Mucosa of descending colon (tissue), 3 donors: Measurements from ENCODE around the gene SH2D7. TPM values are rescaled to one million over a fixed set of nuclear protein-coding genes. Genes with fewer than 3 reads are reported as not detected.

Experiments used
- ATAC-seq: fragments of 200-7000 bp; cut with Tn5 transposase; one replicate; pipeline ENCODE4 v1.9.1; 2020; ENCODE audit warnings: mild to moderate bottlenecking, moderate library complexity
- DNase-seq, 3 donors: peaks; one replicate each; pipeline ENCODE4 v3.0.0-alpha.2; 2020
- H3K36me3 ChIP-seq: fragments of 200-600 bp; one replicate; pipeline ENCODE4 v1.8.0; 2021; ENCODE audit warnings: low read depth, mild to moderate bottlenecking
- H3K4me1 ChIP-seq: fragments of 200-600 bp; one replicate; pipeline ENCODE4 v1.8.0; 2021; ENCODE audit warnings: low read depth, mild to moderate bottlenecking
- H3K4me3 ChIP-seq: fragments of 200-600 bp; one replicate; pipeline ENCODE4 v1.8.0; 2021; ENCODE audit warnings: mild to moderate bottlenecking
- H3K9me3 ChIP-seq: fragments of 200-600 bp; one replicate; pipeline ENCODE4 v1.8.0; 2021; ENCODE audit warnings: mild to moderate bottlenecking
- intact Hi-C, 2 donors: fragments of 100-400 bp; cut with DNase I in 1 of 2; cut with micrococcal nuclease in 1 of 2; formaldehyde crosslinking; loops; one replicate each; pipeline versions ENCODE4 v1.11.0 to v1.11.1; 2022; cut with DNase I, micrococcal nuclease
- total RNA-seq, 3 donors: library from RNA; stranded (reverse); fragmentation: NEBNext Ultra II Directional in 2 of 3; extraction: Animal tissue kit (Norgen Biotek cat#: 25700) in 2 of 3; gene quantifications; one replicate each; pipeline versions ENCODE4 v1.2.1 to v1.2.4, GENCODE V29; 2021 to 2023
- TF ChIP-seq, protein P1 (sequence below): fragments of 200-600 bp; IDR thresholded peaks from one replicate; pipeline ENCODE4 v1.8.0; 2022; ENCODE audit warnings: antibody characterized with exemption, mild to moderate bottlenecking
- donor health status: DM: no; HTN: no; CAD: no; lungs with moderate emphysema.
- donor health status: DM: no; HTN: no; CAD: no.
- donor health status: DM: no; HTN: yes; CAD: no.

Gene SH2D7
- total RNA-seq, 3 donors from 2014 or later, result 1.9 to 2.8 (median 2.2) TPM

GRCh38 chr15:78048628-78048920, 43.8 kb upstream of the SH2D7 start:
- no peaks in the 10 kb centered on the region for H3K36me3 ChIP-seq
- H3K4me3 ChIP-seq, result no peak overlapping the region
- DNase-seq (peak in 1 of 3 donors; percentile 2), ATAC-seq (no peak)
- H3K9me3 ChIP-seq, result no peaks in the 10 kb centered on the region
- TF ChIP-seq, protein P1, sequence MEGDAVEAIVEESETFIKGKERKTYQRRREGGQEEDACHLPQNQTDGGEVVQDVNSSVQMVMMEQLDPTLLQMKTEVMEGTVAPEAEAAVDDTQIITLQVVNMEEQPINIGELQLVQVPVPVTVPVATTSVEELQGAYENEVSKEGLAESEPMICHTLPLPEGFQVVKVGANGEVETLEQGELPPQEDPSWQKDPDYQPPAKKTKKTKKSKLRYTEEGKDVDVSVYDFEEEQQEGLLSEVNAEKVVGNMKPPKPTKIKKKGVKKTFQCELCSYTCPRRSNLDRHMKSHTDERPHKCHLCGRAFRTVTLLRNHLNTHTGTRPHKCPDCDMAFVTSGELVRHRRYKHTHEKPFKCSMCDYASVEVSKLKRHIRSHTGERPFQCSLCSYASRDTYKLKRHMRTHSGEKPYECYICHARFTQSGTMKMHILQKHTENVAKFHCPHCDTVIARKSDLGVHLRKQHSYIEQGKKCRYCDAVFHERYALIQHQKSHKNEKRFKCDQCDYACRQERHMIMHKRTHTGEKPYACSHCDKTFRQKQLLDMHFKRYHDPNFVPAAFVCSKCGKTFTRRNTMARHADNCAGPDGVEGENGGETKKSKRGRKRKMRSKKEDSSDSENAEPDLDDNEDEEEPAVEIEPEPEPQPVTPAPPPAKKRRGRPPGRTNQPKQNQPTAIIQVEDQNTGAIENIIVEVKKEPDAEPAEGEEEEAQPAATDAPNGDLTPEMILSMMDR, result no peak
- H3K4me1 ChIP-seq, result peaks cover 86% of the 10 kb centered on the region
- intact Hi-C loops, result no loop called here

- DNase-seq (peak in 1 of 3 donors; percentile 55), ATAC-seq (peak; percentile 54)
- Histone ChIP-seq H3K36me3 (no peaks in the 10 kb centered on the region), H3K4me1 (peaks cover 77% of the 10 kb centered on the region), H3K4me3 (no peak overlapping the region), H3K9me3 (no peaks in the 10 kb centered on the region)
- TF ChIP-seq, protein P1, result no peak
- intact Hi-C loops, result no loop called here
These were observed 42.5 kb upstream of the SH2D7 start for GRCh38 chr15:78049691-78050440.

- peaks cover 77% of the 10 kb centered on the region for H3K4me1 ChIP-seq
- intact Hi-C loops, result no loop called here
- H3K36me3 ChIP-seq, result no peaks in the 10 kb centered on the region
- H3K9me3 ChIP-seq, result no peaks in the 10 kb centered on the region
- ATAC-seq (peak; percentile 37), DNase-seq (peak in 1 of 3 donors; percentile 4)
- H3K4me3 ChIP-seq, result no peak overlapping the region
- TF ChIP-seq, protein P1, result no peak
These were observed 41.9 kb upstream of the SH2D7 start for GRCh38 chr15:78050441-78050809.

DNA sequence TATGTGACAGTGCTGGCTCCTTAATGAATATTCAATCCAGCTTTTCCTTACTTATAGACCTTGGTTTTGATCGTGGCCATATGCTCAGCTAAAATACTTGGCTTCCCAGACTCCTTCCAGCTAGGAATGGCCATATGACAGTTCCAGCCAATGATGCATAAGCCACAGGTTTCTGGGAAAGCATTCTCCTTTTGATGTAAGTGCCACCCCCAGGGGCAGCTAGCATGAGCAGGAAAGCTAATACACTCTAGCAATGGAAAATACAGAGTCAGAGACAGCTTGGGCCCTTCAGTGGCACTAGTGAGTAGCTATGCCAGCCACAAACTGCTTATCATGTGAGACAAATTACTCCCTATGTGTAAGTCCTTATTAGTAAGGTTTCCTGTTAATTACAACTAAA, 41.5 kb upstream of the SH2D7 start:
- intact Hi-C loops, result no loop called here
- Histone ChIP-seq H3K4me3 (no peak overlapping the region), H3K4me1 (peaks cover 77% of the 10 kb centered on the region), H3K36me3 (no peaks in the 10 kb centered on the region), H3K9me3 (no peaks in the 10 kb centered on the region)
- ATAC-seq (no peak), DNase-seq (no peak)
- TF ChIP-seq, protein P1, result no peak

- ATAC-seq, result peak; percentile 18
- intact Hi-C loops, result no loop called here
- no peaks in the 10 kb centered on the region for H3K36me3 ChIP-seq
These were observed 40.8 kb upstream of the SH2D7 start for GRCh38 chr15:78051596-78051995.

More at GRCh38 chr15:78051596-78051995, 40.8 kb upstream of the SH2D7 start:
- no peaks in the 10 kb centered on the region for H3K9me3 ChIP-seq
- peak in 1 of 3 donors; percentile 3 for DNase-seq
- H3K4me3 ChIP-seq, result no peak overlapping the region
- peaks cover 78% of the 10 kb centered on the region for H3K4me1 ChIP-seq
- TF ChIP-seq, protein P1, result no peak
